Measurements from ENCODE around the gene ARHGAP8. TPM values are rescaled to one million over a fixed set of nuclear protein-coding genes. Genes with fewer than 3 reads are reported as not detected.

ARHGAP8 gene
- total and polyA plus RNA-seq, 10 of the 15 experiments (the other 5 are each of a cell fraction or from before 2014, with no cell fraction given) = 0.33 TPM; not detected in 9

DNA sequence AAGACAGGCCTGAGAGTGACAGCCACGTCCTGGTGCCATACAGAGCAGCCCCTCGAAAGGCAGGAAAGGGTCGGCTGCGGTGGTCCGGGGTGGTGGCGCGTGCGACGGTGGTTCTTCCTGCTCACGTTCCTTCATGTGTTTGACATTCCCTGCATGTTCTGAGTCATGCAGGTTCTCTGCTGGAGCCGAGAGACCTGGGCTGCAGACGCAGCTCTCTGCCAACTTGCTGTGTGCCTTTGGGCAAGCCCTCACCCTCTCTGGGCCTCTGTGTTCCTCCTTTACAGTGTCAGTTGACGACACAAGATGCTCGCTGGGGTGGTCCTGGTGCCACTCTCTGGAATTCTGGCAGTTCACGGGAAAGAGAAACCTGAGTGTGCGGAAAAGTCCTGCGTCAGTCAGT lies 12.0 kb downstream of the ARHGAP8 start:
- TF ChIP-seq ZNF384 (IDR thresholded peaks at IDR 0.05; ENCODE audit: borderline replicate concordance, low read depth, low read length) (no peak), SMARCA5 (IDR thresholded peaks at IDR 0.05) (no peak), POU2F2 (IDR thresholded peaks at IDR 0.05; ENCODE audit: borderline replicate concordance, low read depth, low read length) (no peak), CBFB (IDR thresholded peaks at IDR 0.05; ENCODE audit: low read depth) (no peak), WRNIP1 (IDR thresholded peaks at IDR 0.05; ENCODE audit: borderline replicate concordance, low read depth, low read length) (no peak), IKZF2 (IDR thresholded peaks at IDR 0.05) (no peak)
- no TSS peak for BruUV-seq (replicated peaks)
- SMC1A ChIA-PET (ENCODE audit: uncharacterized antibody, unreplicated experiment) = no interaction called here
- Histone ChIP-seq H3K9ac (ENCODE audit: control insufficient read depth, insufficient read depth, low read length) (no peak overlapping the region), H3K4me1 (ENCODE audit: control insufficient read depth, insufficient read depth, low read length) (no peaks in the 10 kb centered on the region), H3K4me3 (no peak overlapping the region), H2AFZ (ENCODE audit: control insufficient read depth, low read depth, low read length) (no peak overlapping the region), H3K79me2 (ENCODE audit: control insufficient read depth, insufficient read depth, low read length) (no peaks in the 10 kb centered on the region), H3K9me3 (replicated peaks; ENCODE audit: control insufficient read depth, insufficient read depth, low read length) (no peaks in the 10 kb centered on the region; the same call in 2 of the 3 replicates), H4K20me1 (ENCODE audit: control insufficient read depth, insufficient read depth) (no peaks in the 10 kb centered on the region), H3K27ac (ENCODE audit: control insufficient read depth, insufficient read depth) (no peak overlapping the region), H3K4me2 (ENCODE audit: control insufficient read depth, insufficient read depth) (no peak overlapping the region), H3K27me3 (replicated peaks in 1 of 2; ENCODE audit: control insufficient read depth in 2 of 2, insufficient read depth in 2 of 2, low read length in 1 of 2) (no peaks in the 10 kb centered on the region; a peak in 1 of 4 replicates), H3K36me3 (ENCODE audit: control insufficient read depth in 2 of 2, insufficient read depth in 2 of 2, low read length in 1 of 2) (no peaks in the 10 kb centered on the region)
- in situ Hi-C loops (cut with MboI) = no loop called here
- ATAC-seq (no peak), FAIRE-seq (no peak), DNase-seq (ENCODE audit: low read depth, low spot score) (no peak)
- 53% methylated on average over 17 of the region's 17 CpGs for WGBS (ENCODE audit: insufficient coverage, insufficient replicate concordance, low lambda C conversion rate, missing lambda C conversion rate)
- RAD21 ChIA-PET (ENCODE audit: unreplicated experiment) = no interaction called here
- intact Hi-C loops (cut with micrococcal nuclease; ENCODE audit: unreplicated experiment) = no loop called here
- CTCF ChIA-PET = no interaction called here
- POLR2A ChIA-PET = no interaction called here

DNA sequence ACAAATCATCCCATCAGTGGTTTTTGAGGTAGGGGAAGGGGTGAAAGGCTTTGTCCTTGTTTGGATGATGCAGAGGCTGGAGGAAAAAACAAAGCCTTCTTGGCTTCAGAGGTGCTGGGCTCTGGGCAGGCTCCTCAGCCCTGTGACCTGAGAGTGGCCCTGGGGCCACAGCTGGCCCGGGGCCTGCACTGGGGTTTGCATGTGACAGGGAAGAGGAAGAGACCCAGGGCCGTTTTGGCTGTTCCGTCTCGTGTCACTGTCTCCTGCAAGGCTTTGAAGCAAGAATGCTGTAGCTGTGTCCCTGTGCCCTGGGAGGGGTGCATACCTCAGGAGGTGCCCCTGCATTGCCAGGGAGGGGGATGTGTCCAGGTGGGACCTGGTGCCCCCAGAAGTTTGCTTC lies 12.6 kb downstream of the ARHGAP8 start:
- ChIA-PET POLR2A (no interaction called here), CTCF (interaction anchor here (1.2 kb wide), 1 partner anchor 8 kb away, joined by 4 read pairs; no protein-coding TSS in a partner anchor), RAD21 (ENCODE audit: unreplicated experiment) (no interaction called here), SMC1A (ENCODE audit: uncharacterized antibody, unreplicated experiment) (no interaction called here)
- Histone ChIP-seq H2AFZ (ENCODE audit: control insufficient read depth, low read depth, low read length) (no peak overlapping the region), H3K9ac (ENCODE audit: control insufficient read depth, insufficient read depth, low read length) (no peak overlapping the region), H3K4me3 (no peak overlapping the region), H3K36me3 (ENCODE audit: control insufficient read depth in 2 of 2, insufficient read depth in 2 of 2, low read length in 1 of 2) (no peaks in the 10 kb centered on the region), H4K20me1 (ENCODE audit: control insufficient read depth, insufficient read depth) (no peaks in the 10 kb centered on the region), H3K27me3 (replicated peaks in 1 of 2; ENCODE audit: control insufficient read depth in 2 of 2, insufficient read depth in 2 of 2, low read length in 1 of 2) (no peaks in the 10 kb centered on the region; a peak in 1 of 4 replicates), H3K79me2 (ENCODE audit: control insufficient read depth, insufficient read depth, low read length) (no peaks in the 10 kb centered on the region), H3K4me2 (ENCODE audit: control insufficient read depth, insufficient read depth) (no peak overlapping the region), H3K27ac (ENCODE audit: control insufficient read depth, insufficient read depth) (no peak overlapping the region), H3K9me3 (replicated peaks; ENCODE audit: control insufficient read depth, insufficient read depth, low read length) (no peaks in the 10 kb centered on the region; the same call in 2 of the 3 replicates), H3K4me1 (ENCODE audit: control insufficient read depth, insufficient read depth, low read length) (no peaks in the 10 kb centered on the region)
- intact Hi-C loops (cut with micrococcal nuclease; ENCODE audit: unreplicated experiment) (no loop called here), in situ Hi-C loops (cut with MboI) (no loop called here)
- DNase-seq (ENCODE audit: low read depth, low spot score) (no peak), FAIRE-seq (no peak), ATAC-seq (no peak)
- TF ChIP-seq EP300 (IDR thresholded peaks at IDR 0.05; ENCODE audit: borderline replicate concordance in 1 of 2, control insufficient read depth in 1 of 2, low read depth in 2 of 2, low read length in 2 of 2) (no peak), CBX3 (IDR thresholded peaks at IDR 0.05; ENCODE audit: borderline replicate concordance, low read depth) (no peak), SUZ12 (IDR thresholded peaks at IDR 0.05; ENCODE audit: unreplicated experiment) (no peak), NFYA (IDR thresholded peaks at IDR 0.05; ENCODE audit: borderline replicate concordance, low read depth, low read length) (no peak), JUND (IDR thresholded peaks at IDR 0.05; ENCODE audit: low read depth, low read length) (no peak), KLF5 (IDR thresholded peaks at IDR 0.05; ENCODE audit: partially characterized antibody) (no peak), MTA3 (IDR thresholded peaks at IDR 0.05; ENCODE audit: borderline replicate concordance, low read length) (no peak), CREM (IDR thresholded peaks at IDR 0.05; ENCODE audit: low read depth) (no peak), CBFB (IDR thresholded peaks at IDR 0.05; ENCODE audit: low read depth) (no peak), SMAD1 (IDR thresholded peaks at IDR 0.05; ENCODE audit: low read depth, partially characterized antibody) (no peak), IKZF2 (IDR thresholded peaks at IDR 0.05) (no peak)
- TF ChIP-seq, protein P1, sequence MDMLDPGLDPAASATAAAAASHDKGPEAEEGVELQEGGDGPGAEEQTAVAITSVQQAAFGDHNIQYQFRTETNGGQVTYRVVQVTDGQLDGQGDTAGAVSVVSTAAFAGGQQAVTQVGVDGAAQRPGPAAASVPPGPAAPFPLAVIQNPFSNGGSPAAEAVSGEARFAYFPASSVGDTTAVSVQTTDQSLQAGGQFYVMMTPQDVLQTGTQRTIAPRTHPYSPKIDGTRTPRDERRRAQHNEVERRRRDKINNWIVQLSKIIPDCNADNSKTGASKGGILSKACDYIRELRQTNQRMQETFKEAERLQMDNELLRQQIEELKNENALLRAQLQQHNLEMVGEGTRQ (IDR thresholded peaks at IDR 0.05; ENCODE audit: borderline replicate concordance, low read depth, low read length) = no peak
- TF ChIP-seq, protein P2, sequence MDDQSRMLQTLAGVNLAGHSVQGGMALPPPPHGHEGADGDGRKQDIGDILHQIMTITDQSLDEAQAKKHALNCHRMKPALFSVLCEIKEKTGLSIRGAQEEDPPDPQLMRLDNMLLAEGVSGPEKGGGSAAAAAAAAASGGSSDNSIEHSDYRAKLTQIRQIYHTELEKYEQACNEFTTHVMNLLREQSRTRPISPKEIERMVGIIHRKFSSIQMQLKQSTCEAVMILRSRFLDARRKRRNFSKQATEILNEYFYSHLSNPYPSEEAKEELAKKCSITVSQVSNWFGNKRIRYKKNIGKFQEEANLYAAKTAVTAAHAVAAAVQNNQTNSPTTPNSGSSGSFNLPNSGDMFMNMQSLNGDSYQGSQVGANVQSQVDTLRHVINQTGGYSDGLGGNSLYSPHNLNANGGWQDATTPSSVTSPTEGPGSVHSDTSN (IDR thresholded peaks at IDR 0.05; ENCODE audit: insufficient replicate concordance, low read depth, low read length) = no peak
- WGBS (ENCODE audit: insufficient coverage, insufficient replicate concordance, low lambda C conversion rate, missing lambda C conversion rate) = 0% methylated on average over 4 of the region's 4 CpGs
- no TSS peak for BruUV-seq (replicated peaks)

Measured in GM12878 (cell line).